ENCODE results near the gene KDM4C. TPM values are rescaled to one million over a fixed set of nuclear protein-coding genes. Genes with fewer than 3 reads are reported as not detected.

Gene KDM4C
- total RNA-seq, 5 donors from 2014 or later (not counting 1 experiment from before 2014, with no cell fraction given), result 66.4 to 107 (median 76.0) TPM

- peaks cover 3 to 76% of the 10 kb centered on the region in 2 donors for H3K36me3 ChIP-seq (ENCODE audit: control insufficient read depth in 2 of 2, extremely low read depth in 1 of 2, insufficient read depth in 1 of 2, low read length in 1 of 2)
- DNase-seq (no peak), ATAC-seq (replicated peaks in 1 of 4) (no peak)
- H3K27me3 ChIP-seq (replicated peaks in 1 of 2; ENCODE audit: control insufficient read depth in 2 of 2, extremely low read depth in 1 of 2, insufficient read depth in 2 of 2, low read length in 1 of 2), result no peaks in the 10 kb centered on the region
- H3K4me1 ChIP-seq (ENCODE audit: control insufficient read depth in 1 of 2, extremely low read depth in 1 of 2, insufficient read depth in 2 of 2, low read length in 2 of 2), result no peaks in the 10 kb centered on the region
- POLR2A ChIA-PET, result no interaction called here
- Mint-ChIP-seq H3K4me3 (no peak overlapping the region), H3K4me1 (no peaks in the 10 kb centered on the region), H3K27me3 (no peaks in the 10 kb centered on the region), H3K27ac (no peak overlapping the region), H3K9me3 (no peaks in the 10 kb centered on the region), H3K36me3 (peaks cover 66% of the 10 kb centered on the region)
- H3K4me3 ChIP-seq (ENCODE audit: control insufficient read depth in 1 of 2, extremely low read depth in 1 of 2, low read length in 1 of 2), result no peak overlapping the region
- H3K9me3 ChIP-seq, result no peaks in the 10 kb centered on the region
- WGBS (ENCODE audit: insufficient coverage), result 100% methylated on average over 1 of the region's 3 CpGs
- CTCF ChIA-PET, result no interaction called here
- H3K27ac ChIP-seq (ENCODE audit: low read length), result no peak overlapping the region
Observed at GRCh38 chr9:7169717-7170389, 412.1 kb downstream of the KDM4C start.

- Histone ChIP-seq H3K27me3 (replicated peaks in 1 of 2; ENCODE audit: control insufficient read depth in 2 of 2, extremely low read depth in 1 of 2, insufficient read depth in 2 of 2, low read length in 1 of 2) (no peaks in the 10 kb centered on the region), H3K27ac (ENCODE audit: low read length) (no peak overlapping the region), H3K9me3 (no peaks in the 10 kb centered on the region), H3K4me3 (ENCODE audit: control insufficient read depth in 1 of 2, extremely low read depth in 1 of 2, low read length in 1 of 2) (no peak overlapping the region), H3K4me1 (ENCODE audit: control insufficient read depth in 1 of 2, extremely low read depth in 1 of 2, insufficient read depth in 2 of 2, low read length in 2 of 2) (no peaks in the 10 kb centered on the region), H3K36me3 (ENCODE audit: control insufficient read depth in 2 of 2, extremely low read depth in 1 of 2, insufficient read depth in 1 of 2, low read length in 1 of 2) (peaks cover 10 to 71% of the 10 kb centered on the region in 2 donors)
- ChIA-PET POLR2A (interaction anchor here in 1 of 2 donors (0.7 kb wide), 1 partner anchor 95 kb away, joined by 4 read pairs; no protein-coding TSS in a partner anchor), CTCF (interaction anchor here in 1 of 2 donors (0.6 kb wide), 1 partner anchor 500 kb away, joined by 3 read pairs; no protein-coding TSS in a partner anchor)
- peaks cover 59% of the 10 kb centered on the region for H3K36me3 Mint-ChIP-seq
- H3K27me3 Mint-ChIP-seq, result no peaks in the 10 kb centered on the region
- H3K4me1 Mint-ChIP-seq, result no peaks in the 10 kb centered on the region
- H3K4me3 Mint-ChIP-seq, result no peak overlapping the region
- H3K9me3 Mint-ChIP-seq, result no peaks in the 10 kb centered on the region
- no peak for DNase-seq
- H3K27ac Mint-ChIP-seq, result peak overlapping the region in 1 of 2 donors; percentile 20
- 100% methylated on average over 2 of the region's 10 CpGs for WGBS (ENCODE audit: insufficient coverage)
- ATAC-seq (replicated peaks in 1 of 4), result no peak
Observed at GRCh38 chr9:7171396-7172153, 413.8 kb downstream of the KDM4C start.

- Histone ChIP-seq H3K27me3 (replicated peaks in 1 of 2; ENCODE audit: control insufficient read depth in 2 of 2, extremely low read depth in 1 of 2, insufficient read depth in 2 of 2, low read length in 1 of 2) (no peaks in the 10 kb centered on the region), H3K4me1 (ENCODE audit: control insufficient read depth in 1 of 2, extremely low read depth in 1 of 2, insufficient read depth in 2 of 2, low read length in 2 of 2) (no peaks in the 10 kb centered on the region), H3K4me3 (ENCODE audit: control insufficient read depth in 1 of 2, extremely low read depth in 1 of 2, low read length in 1 of 2) (no peak overlapping the region), H3K9me3 (no peaks in the 10 kb centered on the region), H3K27ac (ENCODE audit: low read length) (no peak overlapping the region), H3K36me3 (ENCODE audit: control insufficient read depth in 2 of 2, extremely low read depth in 1 of 2, insufficient read depth in 1 of 2, low read length in 1 of 2) (peaks cover 10 to 74% of the 10 kb centered on the region in 2 donors)
- Mint-ChIP-seq H3K27me3 (no peaks in the 10 kb centered on the region), H3K4me3 (no peak overlapping the region), H3K27ac (no peak overlapping the region), H3K36me3 (peaks cover 56% of the 10 kb centered on the region), H3K4me1 (no peaks in the 10 kb centered on the region), H3K9me3 (no peaks in the 10 kb centered on the region)
- DNase-seq (no peak), ATAC-seq (replicated peaks in 1 of 4) (no peak)
- POLR2A ChIA-PET, result no interaction called here
- CTCF ChIA-PET, result interaction anchor here in 1 of 2 donors (0.6 kb wide), 2 partner anchors 104 to 501 kb away, joined by 3 read pairs; no protein-coding TSS in a partner anchor
- WGBS (ENCODE audit: insufficient coverage), result 100% methylated on average over 2 of the region's 11 CpGs
Observed at GRCh38 chr9:7172154-7173115, 414.7 kb downstream of the KDM4C start.

GRCh38 chr9:7173139-7173538, 415.4 kb downstream of the KDM4C start:
- H3K36me3 Mint-ChIP-seq, result peaks cover 59% of the 10 kb centered on the region

GRCh38 chr9:7174301-7174700, 416.5 kb downstream of the KDM4C start:
- H3K27me3 Mint-ChIP-seq, result no peaks in the 10 kb centered on the region
- no peak overlapping the region for H3K4me3 Mint-ChIP-seq
- POLR2A ChIA-PET, result no interaction called here
- Histone ChIP-seq H3K27ac (ENCODE audit: low read length) (no peak overlapping the region), H3K36me3 (ENCODE audit: control insufficient read depth in 2 of 2, extremely low read depth in 1 of 2, insufficient read depth in 1 of 2, low read length in 1 of 2) (peaks cover 10 to 65% of the 10 kb centered on the region in 2 donors), H3K4me3 (ENCODE audit: control insufficient read depth in 1 of 2, extremely low read depth in 1 of 2, low read length in 1 of 2) (no peak overlapping the region), H3K9me3 (no peaks in the 10 kb centered on the region), H3K4me1 (ENCODE audit: control insufficient read depth in 1 of 2, extremely low read depth in 1 of 2, insufficient read depth in 2 of 2, low read length in 2 of 2) (no peaks in the 10 kb centered on the region), H3K27me3 (replicated peaks in 1 of 2; ENCODE audit: control insufficient read depth in 2 of 2, extremely low read depth in 1 of 2, insufficient read depth in 2 of 2, low read length in 1 of 2) (no peaks in the 10 kb centered on the region)
- 100% methylated on average over 7 of the region's 7 CpGs for WGBS (ENCODE audit: insufficient coverage)
- H3K27ac Mint-ChIP-seq, result no peak overlapping the region
- H3K4me1 Mint-ChIP-seq, result no peaks in the 10 kb centered on the region
- H3K9me3 Mint-ChIP-seq, result no peaks in the 10 kb centered on the region
- DNase-seq, result no peak
- peaks cover 65% of the 10 kb centered on the region for H3K36me3 Mint-ChIP-seq
- no peak for ATAC-seq (replicated peaks in 1 of 4)
- CTCF ChIA-PET, result no interaction called here

More at GRCh38 chr9:7173139-7173538, 415.4 kb downstream of the KDM4C start:
- Histone ChIP-seq H3K4me1 (ENCODE audit: control insufficient read depth in 1 of 2, extremely low read depth in 1 of 2, insufficient read depth in 2 of 2, low read length in 2 of 2) (no peaks in the 10 kb centered on the region), H3K4me3 (ENCODE audit: control insufficient read depth in 1 of 2, extremely low read depth in 1 of 2, low read length in 1 of 2) (no peak overlapping the region), H3K36me3 (ENCODE audit: control insufficient read depth in 2 of 2, extremely low read depth in 1 of 2, insufficient read depth in 1 of 2, low read length in 1 of 2) (peaks cover 10 to 68% of the 10 kb centered on the region in 2 donors), H3K27me3 (replicated peaks in 1 of 2; ENCODE audit: control insufficient read depth in 2 of 2, extremely low read depth in 1 of 2, insufficient read depth in 2 of 2, low read length in 1 of 2) (no peaks in the 10 kb centered on the region), H3K27ac (ENCODE audit: low read length) (no peak overlapping the region), H3K9me3 (no peaks in the 10 kb centered on the region)
- H3K27ac Mint-ChIP-seq, result no peak overlapping the region
- ChIA-PET POLR2A (interaction anchor here in 1 of 2 donors (0.6 kb wide), 1 partner anchor 13 kb away, joined by 5 read pairs; no protein-coding TSS in a partner anchor), CTCF (interaction anchor here in 1 of 2 donors (0.6 kb wide), 1 partner anchor 104 kb away, joined by 3 read pairs; no protein-coding TSS in a partner anchor)
- ATAC-seq (replicated peaks in 1 of 4), result no peak
- no peaks in the 10 kb centered on the region for H3K4me1 Mint-ChIP-seq
- 97% methylated on average over 3 of the region's 3 CpGs for WGBS (ENCODE audit: insufficient coverage)
- H3K4me3 Mint-ChIP-seq, result no peak overlapping the region
- no peaks in the 10 kb centered on the region for H3K9me3 Mint-ChIP-seq
- no peak for DNase-seq
- no peaks in the 10 kb centered on the region for H3K27me3 Mint-ChIP-seq

GRCh38 chr9:7174884-7175283, 417.1 kb downstream of the KDM4C start:
- ATAC-seq (replicated peaks in 1 of 4) (no peak), DNase-seq (no peak)
- no peaks in the 10 kb centered on the region for H3K9me3 ChIP-seq
- Mint-ChIP-seq H3K9me3 (peaks cover 0 to 4% (median under 1%) of the 10 kb centered on the region in 3 donors), H3K4me1 (no peaks in the 10 kb centered on the region), H3K27ac (no peak overlapping the region), H3K27me3 (no peaks in the 10 kb centered on the region), H3K36me3 (peaks cover 64% of the 10 kb centered on the region), H3K4me3 (no peak overlapping the region)
- H3K36me3 ChIP-seq (ENCODE audit: control insufficient read depth in 2 of 2, extremely low read depth in 1 of 2, insufficient read depth in 1 of 2, low read length in 1 of 2), result peaks cover 10 to 61% of the 10 kb centered on the region in 2 donors
- H3K27ac ChIP-seq (ENCODE audit: low read length), result no peak overlapping the region
- no CpG with 5 or more reads among the region's 8 CpGs for WGBS (ENCODE audit: insufficient coverage)
- H3K4me1 ChIP-seq (ENCODE audit: control insufficient read depth in 1 of 2, extremely low read depth in 1 of 2, insufficient read depth in 2 of 2, low read length in 2 of 2), result no peaks in the 10 kb centered on the region
- H3K27me3 ChIP-seq (replicated peaks in 1 of 2; ENCODE audit: control insufficient read depth in 2 of 2, extremely low read depth in 1 of 2, insufficient read depth in 2 of 2, low read length in 1 of 2), result no peaks in the 10 kb centered on the region
- ChIA-PET POLR2A (no interaction called here), CTCF (no interaction called here)
- H3K4me3 ChIP-seq (ENCODE audit: control insufficient read depth in 1 of 2, extremely low read depth in 1 of 2, low read length in 1 of 2), result no peak overlapping the region

Measured in T-cell (primary cell).